ENCODE measurements around the gene TNPO1. TPM values are rescaled to one million over a fixed set of nuclear protein-coding genes. Genes with fewer than 3 reads are reported as not detected.

Gene TNPO1
- total and polyA plus RNA-seq, 2 experiments from 2014 or later = 53.5 to 128 TPM

- peaks cover 83% of the 10 kb centered on the region for H4K20me1 ChIP-seq (ENCODE audit: insufficient read depth, poor library complexity, severe bottlenecking)
- H3K79me2 ChIP-seq = peaks cover 100% of the 10 kb centered on the region
- no peak overlapping the region for H3K4me2 ChIP-seq
These were observed 19.2 kb downstream of the TNPO1 start for GRCh38 chr5:72835633-72836032.

DNA sequence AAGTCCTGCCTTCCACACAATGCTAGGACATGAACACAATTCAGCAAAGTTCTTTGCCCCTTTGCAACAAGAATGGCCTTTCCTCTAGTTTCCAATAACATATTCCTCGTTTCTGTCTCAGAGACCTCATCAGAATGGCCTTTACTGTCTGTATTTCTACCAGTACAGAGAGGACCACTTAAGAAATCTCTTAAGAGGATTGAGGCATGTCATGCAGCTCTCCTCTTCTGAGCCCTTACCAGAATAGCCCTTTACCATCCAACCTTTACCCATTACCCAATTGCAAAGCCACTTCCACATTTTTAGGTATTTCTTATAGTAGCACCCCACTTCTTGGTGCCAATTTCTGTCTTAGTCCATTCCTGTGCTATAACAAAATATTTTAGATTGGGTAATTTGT lies 20.3 kb downstream of the TNPO1 start:
- Histone ChIP-seq H4K20me1 (ENCODE audit: insufficient read depth, poor library complexity, severe bottlenecking) (peaks cover 79% of the 10 kb centered on the region), H3K36me3 (replicated peaks; ENCODE audit: insufficient read depth, low read depth) (no peaks in the 10 kb centered on the region), H3K9me2 (replicated peaks; ENCODE audit: insufficient read depth) (no peaks in the 10 kb centered on the region), H3K9me3 (ENCODE audit: low read depth) (no peaks in the 10 kb centered on the region), H3K4me3 (no peak overlapping the region), H3K27me3 (no peaks in the 10 kb centered on the region), H3K4me1 (ENCODE audit: insufficient read depth) (no peaks in the 10 kb centered on the region), H3K79me2 (peaks cover 100% of the 10 kb centered on the region), H3K4me2 (no peak overlapping the region), H3K27ac (no peak overlapping the region), H2AFZ (no peak overlapping the region)
- no peak for DNase-seq (ENCODE audit: low spot score)
- no peak for TF ChIP-seq EZH2phosphoT487 (IDR thresholded peaks at IDR 0.05; ENCODE audit: low read depth, severe bottlenecking, unreplicated experiment)
- TF ChIP-seq EZH2 (IDR thresholded peaks at IDR 0.05; ENCODE audit: borderline replicate concordance) = no peak
- TF ChIP-seq, protein P1, sequence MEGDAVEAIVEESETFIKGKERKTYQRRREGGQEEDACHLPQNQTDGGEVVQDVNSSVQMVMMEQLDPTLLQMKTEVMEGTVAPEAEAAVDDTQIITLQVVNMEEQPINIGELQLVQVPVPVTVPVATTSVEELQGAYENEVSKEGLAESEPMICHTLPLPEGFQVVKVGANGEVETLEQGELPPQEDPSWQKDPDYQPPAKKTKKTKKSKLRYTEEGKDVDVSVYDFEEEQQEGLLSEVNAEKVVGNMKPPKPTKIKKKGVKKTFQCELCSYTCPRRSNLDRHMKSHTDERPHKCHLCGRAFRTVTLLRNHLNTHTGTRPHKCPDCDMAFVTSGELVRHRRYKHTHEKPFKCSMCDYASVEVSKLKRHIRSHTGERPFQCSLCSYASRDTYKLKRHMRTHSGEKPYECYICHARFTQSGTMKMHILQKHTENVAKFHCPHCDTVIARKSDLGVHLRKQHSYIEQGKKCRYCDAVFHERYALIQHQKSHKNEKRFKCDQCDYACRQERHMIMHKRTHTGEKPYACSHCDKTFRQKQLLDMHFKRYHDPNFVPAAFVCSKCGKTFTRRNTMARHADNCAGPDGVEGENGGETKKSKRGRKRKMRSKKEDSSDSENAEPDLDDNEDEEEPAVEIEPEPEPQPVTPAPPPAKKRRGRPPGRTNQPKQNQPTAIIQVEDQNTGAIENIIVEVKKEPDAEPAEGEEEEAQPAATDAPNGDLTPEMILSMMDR (IDR thresholded peaks at IDR 0.05; ENCODE audit: poor library complexity) = no peak
- 94% methylated on average over 1 of the region's 1 CpG for WGBS (ENCODE audit: low lambda C conversion rate, missing lambda C conversion rate)

More at GRCh38 chr5:72835633-72836032, 19.2 kb downstream of the TNPO1 start:
- no peak for DNase-seq (ENCODE audit: low spot score)
- no peaks in the 10 kb centered on the region for H3K9me3 ChIP-seq (ENCODE audit: low read depth)
- no peak overlapping the region for H3K4me3 ChIP-seq
- no peak for TF ChIP-seq EZH2 (IDR thresholded peaks at IDR 0.05; ENCODE audit: borderline replicate concordance)
- no peaks in the 10 kb centered on the region for H3K9me2 ChIP-seq (replicated peaks; ENCODE audit: insufficient read depth)
- whole genome bisulfite sequencing (ENCODE audit: low lambda C conversion rate, missing lambda C conversion rate) = 75% methylated on average over 3 of the region's 3 CpGs
- no peak overlapping the region for H2AFZ ChIP-seq
- no peaks in the 10 kb centered on the region for H3K4me1 ChIP-seq (ENCODE audit: insufficient read depth)
- H3K27me3 ChIP-seq = no peaks in the 10 kb centered on the region
- no peak overlapping the region for H3K27ac ChIP-seq
- no peaks in the 10 kb centered on the region for H3K36me3 ChIP-seq (replicated peaks; ENCODE audit: insufficient read depth, low read depth)

DNA sequence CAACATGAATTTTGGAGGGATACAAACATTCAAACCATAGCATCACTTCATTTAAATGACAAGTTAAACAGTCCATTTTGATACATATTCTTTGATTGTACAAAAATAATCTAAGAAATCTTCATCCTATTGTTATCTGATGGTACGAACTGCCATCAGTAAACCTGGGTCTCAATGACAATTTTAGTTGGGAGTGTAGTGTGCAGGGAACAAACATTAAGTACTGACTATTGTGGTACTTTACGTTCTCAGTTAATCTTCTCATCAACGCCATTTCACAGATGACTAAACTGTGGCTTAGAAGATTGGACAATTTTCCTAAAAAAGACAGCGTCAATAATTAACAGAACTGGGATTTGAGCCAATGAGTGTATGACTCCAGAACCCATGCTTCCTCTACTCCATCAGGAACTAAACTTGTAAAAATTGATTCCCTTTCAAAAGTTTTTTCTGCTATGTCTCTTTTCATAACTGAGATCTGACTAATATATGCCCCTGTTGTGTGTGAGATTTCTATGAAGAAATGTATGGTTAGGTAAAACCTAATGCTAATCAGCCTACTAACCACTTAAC lies 21.1 kb downstream of the TNPO1 start:
- no peak overlapping the region for H2AFZ ChIP-seq
- 94% methylated on average over 4 of the region's 4 CpGs for WGBS (ENCODE audit: low lambda C conversion rate, missing lambda C conversion rate)
- H3K27ac ChIP-seq = no peak overlapping the region
- no peaks in the 10 kb centered on the region for H3K27me3 ChIP-seq
- no peak overlapping the region for H3K4me3 ChIP-seq
- H3K4me1 ChIP-seq (ENCODE audit: insufficient read depth) = no peaks in the 10 kb centered on the region
- TF ChIP-seq, protein P1 (IDR thresholded peaks at IDR 0.05; ENCODE audit: poor library complexity) = no peak
- no peak for TF ChIP-seq EZH2phosphoT487 (IDR thresholded peaks at IDR 0.05; ENCODE audit: low read depth, severe bottlenecking, unreplicated experiment)
- no peak for TF ChIP-seq EZH2 (IDR thresholded peaks at IDR 0.05; ENCODE audit: borderline replicate concordance)
- H3K9me2 ChIP-seq (replicated peaks; ENCODE audit: insufficient read depth) = no peaks in the 10 kb centered on the region
- no peak for DNase-seq (ENCODE audit: low spot score)
- H3K9me3 ChIP-seq (ENCODE audit: low read depth) = no peaks in the 10 kb centered on the region
- peaks cover 100% of the 10 kb centered on the region for H3K79me2 ChIP-seq
- no peaks in the 10 kb centered on the region for H3K36me3 ChIP-seq (replicated peaks; ENCODE audit: insufficient read depth, low read depth)
- H3K4me2 ChIP-seq = no peak overlapping the region
- H4K20me1 ChIP-seq (ENCODE audit: insufficient read depth, poor library complexity, severe bottlenecking) = peaks cover 80% of the 10 kb centered on the region

GRCh38 chr5:72840041-72840440 lies 23.6 kb downstream of the TNPO1 start:
- TF ChIP-seq EZH2 (IDR thresholded peaks at IDR 0.05; ENCODE audit: borderline replicate concordance) = no peak
- no peak for TF ChIP-seq EZH2phosphoT487 (IDR thresholded peaks at IDR 0.05; ENCODE audit: low read depth, severe bottlenecking, unreplicated experiment)
- TF ChIP-seq, protein P1 (IDR thresholded peaks at IDR 0.05; ENCODE audit: poor library complexity) = no peak
- Histone ChIP-seq H3K9me3 (ENCODE audit: low read depth) (no peaks in the 10 kb centered on the region), H3K4me2 (no peak overlapping the region), H3K79me2 (peaks cover 100% of the 10 kb centered on the region), H3K36me3 (replicated peaks; ENCODE audit: insufficient read depth, low read depth) (no peaks in the 10 kb centered on the region), H3K27ac (no peak overlapping the region), H3K9me2 (replicated peaks; ENCODE audit: insufficient read depth) (no peaks in the 10 kb centered on the region), H2AFZ (no peak overlapping the region), H3K4me3 (no peak overlapping the region), H3K27me3 (no peaks in the 10 kb centered on the region), H4K20me1 (ENCODE audit: insufficient read depth, poor library complexity, severe bottlenecking) (peaks cover 73% of the 10 kb centered on the region), H3K4me1 (ENCODE audit: insufficient read depth) (no peaks in the 10 kb centered on the region)
- WGBS (ENCODE audit: low lambda C conversion rate, missing lambda C conversion rate) = 57% methylated on average over 5 of the region's 5 CpGs
- DNase-seq (ENCODE audit: low spot score) = no peak
